MM.1S (cell line): ENCODE measurements around the gene PARD6B.

Experiments used
- CTCF ChIP-seq: fragments of 300-600 bp; sonication (generic); IDR thresholded peaks from 2 replicates; pipeline ENCODE4 v1.5.1; 2016; ENCODE audit warnings: antibody characterized with exemption, low read length, mixed read lengths
- EZH2 ChIP-seq: fragments of 300-600 bp; sonication (generic); optimal IDR thresholded peaks from 2 replicates; pipeline ENCODE3; 2017; ENCODE audit warnings: low read depth, mild to moderate bottlenecking, antibody characterized with exemption, low read length, mixed read lengths
- EZH2phosphoT487 ChIP-seq: fragments of 300-600 bp; sonication (generic); IDR thresholded peaks from 2 replicates; pipeline ENCODE4 v1.6.1; 2018; ENCODE audit warnings: antibody characterized with exemption, low read length

- no peak for TF ChIP-seq CTCF
- no peak for TF ChIP-seq EZH2phosphoT487
- TF ChIP-seq EZH2: no peak
Measured at GRCh38 chr20:50754420-50754819, 23.0 kb downstream of the PARD6B start.
